GM12865 (cell line): ENCODE results near the gene WSB2.

Experiments used
- DNase-seq: peaks from one replicate; pipeline ENCODE4 v3.0.0; 2010; ENCODE audit warnings: low read depth
- H3K4me3 ChIP-seq: 2 replicates; pipeline ENCODE4 v1.5.1; 2011; ENCODE audit warnings: mild to moderate bottlenecking, low read depth, low read length, control low read depth
- CTCF ChIP-seq: IDR thresholded peaks from 2 replicates; pipeline ENCODE4 v1.5.1; 2011; ENCODE audit warnings: low read length, control low read depth, low read depth, inconsistent platforms; ENCODE audit not compliant: insufficient read depth; ENCODE audit errors: missing control alignments

Gene WSB2

GRCh38 chr12:118055865-118056773 lies 4.9 kb downstream of the WSB2 start:
- no peak for DNase-seq
- H3K4me3 ChIP-seq = no peak overlapping the region
- TF ChIP-seq CTCF = no peak

GRCh38 chr12:118055144-118055557 lies 5.8 kb downstream of the WSB2 start:
- DNase-seq = peak; percentile 84
- TF ChIP-seq CTCF = peak; percentile 76
- H3K4me3 ChIP-seq = no peak overlapping the region

- no peak overlapping the region for H3K4me3 ChIP-seq
- no peak for TF ChIP-seq CTCF
- DNase-seq = no peak
These were observed 7.7 kb downstream of the WSB2 start for GRCh38 chr12:118053071-118053985.

GRCh38 chr12:118052324-118053070 lies 8.5 kb downstream of the WSB2 start:
- DNase-seq = no peak
- no peak for TF ChIP-seq CTCF
- H3K4me3 ChIP-seq = no peak overlapping the region

GRCh38 chr12:118050972-118051910 lies 9.7 kb downstream of the WSB2 start:
- H3K4me3 ChIP-seq = no peak overlapping the region

More at GRCh38 chr12:118050972-118051910, 9.7 kb downstream of the WSB2 start:
- no peak for DNase-seq
- TF ChIP-seq CTCF = no peak
